Loucy (cell line): ENCODE results near the gene PDGFB.

Source experiments
- H2AFZ ChIP-seq: fragments of 200-600 bp; sonication (generic); 2 replicates; pipeline ENCODE4 v1.6.0; 2016; ENCODE audit warnings: antibody characterized with exemption, mild to moderate bottlenecking, low read length, moderate library complexity
- H3F3A ChIP-seq: fragments of 200-600 bp; 2 replicates; pipeline ENCODE4 v1.6.0; 2016; ENCODE audit warnings: antibody characterized with exemption, low read depth, mild to moderate bottlenecking
- H3K27me3 ChIP-seq: fragments of 200-600 bp; sonication (generic); 2 replicates; pipeline ENCODE4 v1.6.1; 2014; ENCODE audit warnings: low read length, mild to moderate bottlenecking; ENCODE audit not compliant: insufficient read depth, poor library complexity, severe bottlenecking
- H3K36me3 ChIP-seq: fragments of 200-600 bp; sonication (generic); 2 replicates; pipeline ENCODE4 v1.6.1; 2016; ENCODE audit warnings: low read length; ENCODE audit not compliant: insufficient read depth
- H3K4me1 ChIP-seq: fragments of 200-600 bp; sonication (generic); 2 replicates; pipeline ENCODE4 v1.5.1; 2014; ENCODE audit warnings: low read length, mild to moderate bottlenecking; ENCODE audit not compliant: insufficient read depth, poor library complexity, severe bottlenecking
- H3K4me2 ChIP-seq: fragments of 200-600 bp; sonication (generic); 2 replicates; pipeline ENCODE4 v1.6.0; 2014; ENCODE audit warnings: antibody characterized with exemption, low read length, low read depth, mild to moderate bottlenecking; ENCODE audit not compliant: poor library complexity, severe bottlenecking
- H3K4me3 ChIP-seq: fragments of 200-600 bp; sonication (generic); 2 replicates; pipeline ENCODE4 v1.5.1; 2014; ENCODE audit warnings: low read length, mild to moderate bottlenecking, mixed read lengths; ENCODE audit not compliant: poor library complexity, severe bottlenecking
- H3K79me2 ChIP-seq: fragments of 200-600 bp; sonication (generic); 2 replicates; pipeline ENCODE4 v1.6.1; 2014; ENCODE audit warnings: low read length; ENCODE audit not compliant: insufficient read depth
- H3K9ac ChIP-seq: fragments of 200-600 bp; sonication (generic); 2 replicates; pipeline ENCODE4 v1.6.0; 2014; ENCODE audit warnings: mild to moderate bottlenecking, low read depth, low read length, moderate library complexity; ENCODE audit not compliant: poor library complexity, severe bottlenecking
- H3K9me2 ChIP-seq: fragments of 200-600 bp; sonication (generic); replicated peaks from 2 replicates; pipeline ENCODE4 v1.6.1; 2016; ENCODE audit warnings: low read depth, low read length, mixed read lengths
- H3K9me3 ChIP-seq: fragments of 200-600 bp; sonication (generic); 2 replicates; pipeline ENCODE4 v1.6.1; 2014; ENCODE audit warnings: mild to moderate bottlenecking, antibody characterized with exemption, low read length, low read depth; ENCODE audit not compliant: insufficient read depth
- H4K20me1 ChIP-seq: fragments of 200-600 bp; sonication (generic); 2 replicates; pipeline ENCODE4 v1.6.0; 2014; ENCODE audit warnings: antibody characterized with exemption, low read length, mild to moderate bottlenecking; ENCODE audit not compliant: insufficient read depth, poor library complexity, severe bottlenecking
- CTCF ChIP-seq: fragments of 200-600 bp; sonication (generic); conservative IDR thresholded peaks from 2 replicates; pipeline ENCODE4 v1.5.1; 2014; ENCODE audit warnings: mild to moderate bottlenecking, antibody characterized with exemption, low read length
- EZH2phosphoT487 ChIP-seq: fragments of 200-600 bp; IDR thresholded peaks from 2 replicates; pipeline ENCODE4 v1.6.1; 2018; ENCODE audit warnings: antibody characterized with exemption, mild to moderate bottlenecking, moderate library complexity, borderline replicate concordance

The PDGFB gene

DNA sequence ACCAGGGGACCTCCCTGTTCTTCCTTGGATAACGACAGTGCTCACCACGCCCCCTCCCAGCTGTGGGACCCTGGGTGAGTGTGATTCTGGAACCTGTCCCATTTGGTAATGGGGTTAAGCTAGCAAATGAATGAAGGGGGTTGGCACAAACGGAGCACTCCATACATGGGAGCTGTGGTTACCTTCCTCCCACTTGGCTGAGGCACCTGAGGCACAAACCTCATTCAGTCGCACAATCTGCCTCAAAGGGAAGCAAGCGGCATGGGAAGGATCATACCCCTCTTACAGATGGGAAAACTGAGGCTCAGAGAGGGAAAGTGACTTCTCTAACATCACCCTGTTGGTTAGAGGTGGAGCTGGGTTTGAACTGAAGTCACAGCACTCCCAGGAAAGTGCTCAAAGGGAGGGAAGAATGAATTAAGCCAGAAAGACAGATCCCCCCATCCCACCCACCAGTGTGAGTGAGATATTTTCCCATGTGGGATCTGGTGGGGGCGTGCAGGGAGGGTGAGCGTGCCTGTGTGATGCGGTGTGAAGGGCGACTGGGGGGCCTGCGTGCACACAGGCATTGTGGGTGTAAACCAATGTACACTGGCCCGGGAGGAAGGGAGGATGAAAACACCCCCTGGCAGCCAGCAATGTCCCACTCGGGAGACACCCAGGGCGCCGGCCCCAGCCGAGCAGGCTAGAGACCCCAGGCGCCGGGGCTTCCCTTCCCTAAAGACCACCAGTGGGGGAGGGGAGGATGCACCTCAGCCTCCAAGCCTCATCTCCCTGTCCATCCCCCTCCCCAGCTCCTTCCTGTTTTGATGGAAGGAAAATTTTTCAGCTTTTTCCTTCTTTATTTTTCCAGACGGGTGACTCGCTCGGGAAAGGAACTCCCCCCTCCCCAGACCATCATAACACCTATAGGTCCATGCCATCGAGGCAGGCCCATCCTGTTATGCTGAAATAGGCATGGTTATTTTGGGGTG, 8.0 kb upstream of the PDGFB start:
- no peaks in the 10 kb centered on the region for H3K27me3 ChIP-seq
- H4K20me1 ChIP-seq = no peaks in the 10 kb centered on the region

GRCh38 chr22:39251762-39252460, 7.1 kb upstream of the PDGFB start:
- H3K4me1 ChIP-seq = no peaks in the 10 kb centered on the region
- no peak overlapping the region for H3K9ac ChIP-seq
- H2AFZ ChIP-seq = no peak overlapping the region
- no peaks in the 10 kb centered on the region for H3K9me2 ChIP-seq
- H4K20me1 ChIP-seq = no peaks in the 10 kb centered on the region
- no peaks in the 10 kb centered on the region for H3K36me3 ChIP-seq
- H3K4me3 ChIP-seq = no peak overlapping the region
- no peak overlapping the region for H3K4me2 ChIP-seq
- H3K79me2 ChIP-seq = no peaks in the 10 kb centered on the region
- H3F3A ChIP-seq = no peaks in the 10 kb centered on the region
- no peaks in the 10 kb centered on the region for H3K27me3 ChIP-seq
- no peak for TF ChIP-seq CTCF
- TF ChIP-seq EZH2phosphoT487 = no peak
- H3K9me3 ChIP-seq = no peaks in the 10 kb centered on the region

More for the DNA sequence above, 8.0 kb upstream of the PDGFB start:
- Histone ChIP-seq H3K79me2 (no peaks in the 10 kb centered on the region), H3K9ac (no peak overlapping the region), H3F3A (no peaks in the 10 kb centered on the region), H3K36me3 (no peaks in the 10 kb centered on the region), H3K9me3 (no peaks in the 10 kb centered on the region), H3K4me3 (no peak overlapping the region), H3K9me2 (no peaks in the 10 kb centered on the region), H2AFZ (no peak overlapping the region), H3K4me1 (no peaks in the 10 kb centered on the region), H3K4me2 (no peak overlapping the region)
- TF ChIP-seq CTCF (no peak), EZH2phosphoT487 (no peak)

DNA sequence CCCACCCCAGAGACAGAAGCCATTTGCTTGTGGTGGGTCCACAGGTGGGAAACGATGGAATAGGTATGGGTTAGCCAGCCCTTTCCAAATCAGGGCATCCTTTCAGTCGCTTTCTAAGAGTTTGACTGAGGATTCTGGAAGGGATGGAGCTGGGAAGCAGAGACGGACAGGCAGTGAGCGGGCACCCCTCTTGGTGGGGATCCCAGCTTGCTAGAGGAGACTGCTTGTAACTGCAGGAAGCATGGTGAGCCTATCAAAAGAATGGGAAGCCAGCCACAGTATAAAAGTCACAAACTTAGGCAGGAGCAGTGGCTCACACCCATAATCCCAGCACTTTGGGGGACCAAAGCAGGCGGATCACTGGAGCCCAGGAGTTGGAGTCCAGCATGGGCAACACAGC, 6.1 kb upstream of the PDGFB start:
- Histone ChIP-seq H3K36me3 (no peaks in the 10 kb centered on the region), H4K20me1 (no peaks in the 10 kb centered on the region), H3F3A (no peaks in the 10 kb centered on the region), H3K9me2 (no peaks in the 10 kb centered on the region), H3K79me2 (no peaks in the 10 kb centered on the region), H2AFZ (no peak overlapping the region), H3K4me3 (no peak overlapping the region), H3K27me3 (peaks cover 9% of the 10 kb centered on the region), H3K9me3 (no peaks in the 10 kb centered on the region), H3K4me1 (no peaks in the 10 kb centered on the region), H3K9ac (no peak overlapping the region), H3K4me2 (no peak overlapping the region)
- TF ChIP-seq EZH2phosphoT487 (no peak), CTCF (no peak)
